HG03095 (cell line): ENCODE results near the gene LUZP2.

ENCODE experiments used
- ATAC-seq: cut with Tn5 transposase; IDR thresholded peaks from one replicate; pipeline ENCODE4 v1.9.1; 2021; ENCODE audit warnings: moderate library complexity; ENCODE audit not compliant: unreplicated experiment

The LUZP2 gene

GRCh38 chr11:24628224-24628776 lies 131.4 kb downstream of the LUZP2 start:
- no peak for ATAC-seq

GRCh38 chr11:24634606-24635160 lies 137.8 kb downstream of the LUZP2 start:
- no peak for ATAC-seq

GRCh38 chr11:24635588-24636290 lies 138.9 kb downstream of the LUZP2 start:
- no peak for ATAC-seq

- no peak for ATAC-seq
Observed at GRCh38 chr11:24636291-24636629, 139.4 kb downstream of the LUZP2 start.

- no peak for ATAC-seq
Observed at GRCh38 chr11:24637520-24637919, 140.7 kb downstream of the LUZP2 start.

- no peak for ATAC-seq
Observed at GRCh38 chr11:24642648-24643047, 145.8 kb downstream of the LUZP2 start.

- no peak for ATAC-seq
Observed at GRCh38 chr11:24645563-24645962, 148.7 kb downstream of the LUZP2 start.

GRCh38 chr11:24651873-24652272 lies 155.0 kb downstream of the LUZP2 start:
- ATAC-seq = no peak

GRCh38 chr11:24653901-24654300 lies 157.0 kb downstream of the LUZP2 start:
- no peak for ATAC-seq

- ATAC-seq = no peak
Observed at GRCh38 chr11:24661331-24661730, 164.5 kb downstream of the LUZP2 start.

- no peak for ATAC-seq
Observed at GRCh38 chr11:24664399-24664798, 167.5 kb downstream of the LUZP2 start.

- ATAC-seq = no peak
Observed at GRCh38 chr11:24667353-24667968, 170.6 kb downstream of the LUZP2 start.

- ATAC-seq = no peak
Observed at GRCh38 chr11:24678703-24679348, 182.0 kb downstream of the LUZP2 start.

GRCh38 chr11:24679821-24680351 lies 183.0 kb downstream of the LUZP2 start:
- ATAC-seq = no peak

GRCh38 chr11:24683583-24683982 lies 186.7 kb downstream of the LUZP2 start:
- ATAC-seq = no peak

- no peak for ATAC-seq
Observed at GRCh38 chr11:24685821-24686220, 189.0 kb downstream of the LUZP2 start.

GRCh38 chr11:24687531-24688147 lies 190.8 kb downstream of the LUZP2 start:
- ATAC-seq = no peak

GRCh38 chr11:24688981-24689380 lies 192.1 kb downstream of the LUZP2 start:
- ATAC-seq = no peak

- no peak for ATAC-seq
Observed at GRCh38 chr11:24697522-24698111, 200.8 kb downstream of the LUZP2 start.

GRCh38 chr11:24704716-24705115 lies 207.9 kb downstream of the LUZP2 start:
- no peak for ATAC-seq

- ATAC-seq = no peak
Observed at GRCh38 chr11:24705474-24705873, 208.6 kb downstream of the LUZP2 start.
